SK-N-MC (cell line): ENCODE measurements around the gene INSIG2.
A peak's percentile ranks its signal among the peaks of the same experiment; 100 is the strongest.
"Not testable (repeated sequence)": the region's sequence is repeated elsewhere in the genome, so short reads cannot be mapped to it uniquely, and the experiment has no call there.

ENCODE experiments used
- DNase-seq: peaks from one replicate; pipeline ENCODE4 v3.0.0-alpha.2; 2011; ENCODE audit warnings: low read depth, low spot score
- H3K27ac ChIP-seq: fragments of 200-600 bp; sonication (generic); 2 replicates; pipeline ENCODE4 v1.5.1; 2016; ENCODE audit warnings: mixed run types
- H3K36me3 ChIP-seq: fragments of 200-600 bp; sonication (generic); 2 replicates; pipeline ENCODE4 v1.6.1; 2017; ENCODE audit warnings: antibody characterized with exemption, low read length, mixed read lengths; ENCODE audit not compliant: insufficient read depth
- H3K4me3 ChIP-seq: fragments of 200-600 bp; sonication (generic); 2 replicates; pipeline ENCODE4 v1.5.1; 2016
- H3K9ac ChIP-seq: fragments of 200-600 bp; sonication (generic); 2 replicates; pipeline ENCODE4 v1.8.0; 2017; ENCODE audit warnings: mixed run types, mixed read lengths; ENCODE audit not compliant: insufficient read length
- H3K9me3 ChIP-seq: fragments of 200-600 bp; sonication (generic); 2 replicates; pipeline ENCODE4 v1.6.1; 2017; ENCODE audit warnings: low read depth, mild to moderate bottlenecking, antibody characterized with exemption, low read length, moderate library complexity, mixed read lengths
- EZH2 ChIP-seq: fragments of 200-600 bp; sonication (generic); IDR thresholded peaks from one replicate; pipeline ENCODE4 v1.6.1; 2017; ENCODE audit warnings: antibody characterized with exemption
- FOXP2 ChIP-seq: optimal IDR thresholded peaks from 2 replicates; pipeline ENCODE3; 2011; ENCODE audit warnings: mild to moderate bottlenecking, moderate library complexity; ENCODE audit not compliant: insufficient read depth; ENCODE audit errors: extremely low read length, control extremely low read depth
- POLR2AphosphoS5 ChIP-seq: IDR thresholded peaks from 2 replicates; pipeline ENCODE4 v1.6.1; 2012; ENCODE audit warnings: mild to moderate bottlenecking, low read depth, low read length, borderline replicate concordance

INSIG2 gene

DNA sequence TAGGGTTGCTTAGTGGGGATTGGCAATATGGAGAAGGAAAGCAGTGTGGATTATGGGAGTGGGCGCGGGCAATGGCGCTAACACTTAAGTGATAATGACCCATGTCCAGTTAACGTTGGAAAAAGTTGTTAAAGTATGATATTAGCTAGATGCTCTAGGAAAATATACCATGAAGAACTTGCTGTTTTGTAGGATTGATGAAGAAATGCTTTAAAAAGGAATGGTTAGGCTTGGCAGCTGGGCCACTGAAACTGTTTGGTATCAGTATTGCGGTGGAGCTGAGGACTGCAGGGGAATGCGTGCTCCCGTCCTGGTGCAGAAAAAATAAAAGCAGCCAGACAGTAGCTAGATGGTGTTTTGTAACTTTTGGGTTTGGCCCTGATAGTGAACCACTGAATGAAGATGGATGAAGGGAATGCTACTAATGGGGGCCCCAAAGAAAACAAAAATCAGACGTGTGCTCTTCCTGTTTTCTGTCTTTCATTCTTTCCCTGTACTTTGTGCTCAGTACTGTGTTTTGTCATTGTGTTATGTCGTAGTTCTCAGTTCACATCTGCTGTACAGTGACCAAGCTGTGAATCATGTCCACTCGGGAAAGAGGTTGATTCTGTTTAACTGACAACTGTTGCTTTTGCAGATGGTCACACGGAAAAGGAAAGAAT lies 999 bp downstream of the INSIG2 start:
- Histone ChIP-seq H3K36me3 (no peaks in the 10 kb centered on the region), H3K27ac (no peak overlapping the region), H3K9me3 (no peaks in the 10 kb centered on the region), H3K4me3 (peak overlapping the region; percentile 95), H3K9ac (peak overlapping the region; percentile 68)
- no peak for TF ChIP-seq EZH2
- TF ChIP-seq POLR2AphosphoS5: no peak
- TF ChIP-seq FOXP2: no peak
- DNase-seq: no peak

DNA sequence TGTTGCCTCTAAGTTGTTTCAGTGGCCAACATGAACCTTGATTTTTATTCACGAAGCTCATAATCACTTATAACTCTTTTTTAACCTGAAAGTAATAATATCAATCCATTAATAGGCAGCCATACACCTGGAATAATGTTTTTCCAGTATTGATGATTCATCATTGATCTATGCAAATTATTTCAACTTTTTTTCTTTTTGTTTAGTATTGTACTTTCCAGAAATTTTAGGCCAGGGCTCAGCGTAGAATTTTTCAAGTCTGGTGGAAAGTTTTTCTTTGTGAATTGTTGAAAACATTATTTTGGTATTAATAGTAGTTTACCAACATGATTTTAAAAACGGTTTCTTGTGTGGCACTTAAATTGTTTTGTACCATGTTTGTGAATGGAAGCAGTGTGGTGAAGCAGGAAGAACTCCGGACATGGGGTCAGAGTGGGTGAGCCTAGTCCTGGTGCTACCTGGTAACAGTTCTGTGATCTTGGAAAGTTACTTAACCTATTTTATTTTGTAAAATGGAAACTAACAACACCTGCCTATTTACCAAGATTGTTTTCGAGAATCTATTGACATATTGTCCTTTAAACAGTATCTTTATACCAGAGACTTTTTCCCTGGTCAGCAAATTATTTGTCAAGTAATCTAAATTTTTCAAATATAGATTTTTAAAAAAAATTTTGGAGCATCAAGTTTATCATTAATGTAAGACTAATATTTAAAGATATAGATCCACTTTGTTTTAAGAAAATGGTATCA lies 2.3 kb downstream of the INSIG2 start:
- Histone ChIP-seq H3K9me3 (no peaks in the 10 kb centered on the region), H3K36me3 (no peaks in the 10 kb centered on the region), H3K9ac (no peak overlapping the region), H3K27ac (no peak overlapping the region), H3K4me3 (no peak overlapping the region; the same call in 1 of the 2 replicates)
- DNase-seq: no peak
- no peak for TF ChIP-seq FOXP2
- no peak for TF ChIP-seq EZH2
- TF ChIP-seq POLR2AphosphoS5: no peak

DNA sequence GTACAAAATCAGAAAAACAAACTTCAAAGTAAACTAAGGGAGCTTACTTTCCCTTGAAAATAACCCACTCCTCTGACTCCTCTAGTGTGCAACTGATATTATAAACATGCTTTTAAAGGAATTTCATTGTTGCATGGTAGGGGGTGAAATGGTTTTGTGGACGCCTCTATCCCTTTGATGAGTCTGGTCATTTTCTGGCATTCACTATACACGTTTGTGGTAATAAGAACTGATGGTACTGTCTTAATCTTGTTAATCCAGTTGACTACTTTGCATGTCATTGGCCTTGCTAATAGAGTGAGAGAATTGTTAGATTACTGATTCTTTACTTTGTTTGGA lies 2.8 kb downstream of the INSIG2 start:
- H3K36me3 ChIP-seq: no peaks in the 10 kb centered on the region
- H3K9me3 ChIP-seq: no peaks in the 10 kb centered on the region
- H3K27ac ChIP-seq: no peak overlapping the region
- TF ChIP-seq FOXP2: no peak
- no peak for TF ChIP-seq POLR2AphosphoS5
- no peak for TF ChIP-seq EZH2
- H3K4me3 ChIP-seq: no peak overlapping the region
- no peak for DNase-seq
- H3K9ac ChIP-seq: no peak overlapping the region

DNA sequence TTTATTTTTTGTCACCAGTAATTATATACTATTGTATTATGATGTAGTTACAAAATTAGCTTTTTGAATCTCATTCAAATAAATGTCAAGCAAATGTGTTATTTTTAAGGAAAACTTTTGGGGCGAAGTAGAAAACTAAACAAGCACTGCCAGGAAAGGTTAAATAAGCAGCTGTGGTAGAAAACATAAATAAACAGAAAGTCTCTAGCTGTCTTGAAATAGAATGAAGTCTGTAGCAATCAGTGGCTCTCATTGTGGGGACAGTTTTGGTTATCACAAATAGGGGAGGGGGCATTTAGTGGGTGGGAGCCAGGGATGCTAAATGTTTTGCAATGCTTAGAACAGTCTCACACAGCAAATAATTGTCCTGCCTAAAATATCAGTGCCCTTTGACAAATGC lies 3.4 kb downstream of the INSIG2 start:
- TF ChIP-seq POLR2AphosphoS5: no peak
- DNase-seq: no peak
- Histone ChIP-seq H3K4me3 (no peak overlapping the region), H3K9ac (no peak overlapping the region), H3K27ac (no peak overlapping the region), H3K36me3 (no peaks in the 10 kb centered on the region), H3K9me3 (no peaks in the 10 kb centered on the region)

DNA sequence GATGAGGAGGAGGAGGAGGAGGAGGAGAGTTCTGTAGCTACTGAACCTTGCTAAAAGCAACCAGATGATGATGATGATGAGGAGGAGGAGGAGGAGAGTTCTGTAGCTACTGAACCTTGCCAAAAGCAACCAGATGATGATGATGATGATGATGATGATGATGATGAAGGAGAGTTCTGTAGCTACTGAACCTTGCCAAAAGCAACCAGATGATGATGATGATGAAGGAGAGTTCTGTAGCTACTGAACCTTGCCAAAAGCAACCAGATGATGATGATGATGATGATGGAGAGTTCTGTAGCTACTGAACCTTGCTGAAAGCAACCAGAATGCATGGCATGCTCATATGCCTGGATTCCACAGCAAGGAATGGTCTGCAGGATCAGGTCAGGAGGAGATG lies 5.8 kb downstream of the INSIG2 start:
- not testable (repeated sequence) for H3K27ac ChIP-seq, H3K9ac ChIP-seq, DNase-seq, H3K4me3 ChIP-seq, H3K9me3 ChIP-seq, H3K36me3 ChIP-seq

DNA sequence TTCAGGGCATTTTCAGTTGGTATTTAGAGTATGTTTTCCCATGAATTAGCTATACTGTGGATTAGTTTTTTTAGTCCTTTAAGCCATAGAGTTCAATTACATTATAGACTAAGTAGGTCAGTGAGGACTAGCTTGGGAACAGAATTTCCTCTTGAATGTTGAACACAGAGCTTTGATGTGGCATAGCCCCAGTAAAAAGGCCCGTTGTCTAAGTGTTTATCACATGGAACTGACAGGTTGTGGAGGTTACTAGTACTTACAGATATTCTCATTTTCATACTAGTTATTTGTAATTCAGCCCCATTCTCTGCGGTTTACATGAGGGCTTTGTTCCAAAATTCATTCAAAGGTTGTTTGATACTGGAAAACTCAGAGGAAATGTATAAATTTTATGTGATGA lies 6.2 kb downstream of the INSIG2 start:
- no peak overlapping the region for H3K9ac ChIP-seq
- H3K27ac ChIP-seq: no peak overlapping the region

DNA sequence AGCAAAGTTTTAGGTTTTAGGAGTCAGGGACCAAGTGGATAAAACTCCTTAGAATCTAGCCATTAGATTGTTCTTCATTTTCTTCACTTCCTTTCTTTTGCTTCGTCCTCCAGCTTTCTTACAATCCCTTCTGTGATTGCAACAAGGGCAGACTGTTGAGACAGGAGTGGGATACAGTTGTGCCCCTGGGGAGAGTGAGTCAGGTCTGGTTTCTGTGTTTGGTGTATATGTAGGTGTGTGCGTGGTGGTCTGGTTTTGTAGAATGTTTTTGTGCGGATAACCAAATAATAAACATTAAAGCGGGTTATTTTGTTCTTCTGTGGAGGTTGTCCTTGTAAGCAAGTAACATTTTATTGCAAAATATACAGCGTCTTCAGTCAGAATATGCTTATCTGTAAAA lies 7.3 kb downstream of the INSIG2 start:
- Histone ChIP-seq H3K9ac (no peak overlapping the region), H3K36me3 (no peaks in the 10 kb centered on the region), H3K4me3 (no peak overlapping the region), H3K9me3 (no peaks in the 10 kb centered on the region), H3K27ac (no peak overlapping the region)
- TF ChIP-seq POLR2AphosphoS5: no peak
- no peak for TF ChIP-seq FOXP2
- no peak for TF ChIP-seq EZH2
- DNase-seq: no peak

More for the DNA sequence above, 6.2 kb downstream of the INSIG2 start:
- no peaks in the 10 kb centered on the region for H3K36me3 ChIP-seq
- no peak overlapping the region for H3K4me3 ChIP-seq
- TF ChIP-seq POLR2AphosphoS5 (no peak), EZH2 (no peak), FOXP2 (no peak)
- H3K9me3 ChIP-seq: no peaks in the 10 kb centered on the region
- DNase-seq: no peak

DNA sequence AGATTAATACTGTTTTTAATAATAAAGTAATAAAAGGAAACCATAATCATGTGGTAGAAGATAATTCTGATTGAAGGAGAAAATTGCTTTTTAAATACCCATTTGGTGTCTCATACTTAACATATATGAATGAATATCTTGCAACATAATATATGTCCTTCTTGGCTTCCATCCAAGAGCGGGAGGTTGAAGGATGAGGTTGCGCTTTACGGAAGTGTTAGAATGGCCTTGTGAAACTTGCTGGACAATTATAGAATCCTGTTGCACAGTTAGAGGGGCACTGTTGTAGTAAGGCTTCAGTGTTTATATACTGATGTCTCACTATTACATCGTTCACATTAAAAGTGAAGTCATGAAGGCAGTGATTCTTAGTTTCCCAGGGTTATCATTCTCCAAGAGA lies 9.4 kb downstream of the INSIG2 start:
- Histone ChIP-seq H3K4me3 (no peak overlapping the region), H3K9me3 (no peaks in the 10 kb centered on the region), H3K36me3 (no peaks in the 10 kb centered on the region), H3K9ac (no peak overlapping the region), H3K27ac (no peak overlapping the region)
- no peak for DNase-seq
- TF ChIP-seq FOXP2: no peak
- no peak for TF ChIP-seq EZH2
- no peak for TF ChIP-seq POLR2AphosphoS5
